Measurements from ENCODE around the gene ANKRD44. TPM values are rescaled to one million over a fixed set of nuclear protein-coding genes. Genes with fewer than 3 reads are reported as not detected.

Gene ANKRD44
- total and polyA plus RNA-seq, 2 of the 8 experiments (the other 6 are each of a cell fraction or from before 2014, with no cell fraction given): 1.2 to 1.3 TPM

DNA sequence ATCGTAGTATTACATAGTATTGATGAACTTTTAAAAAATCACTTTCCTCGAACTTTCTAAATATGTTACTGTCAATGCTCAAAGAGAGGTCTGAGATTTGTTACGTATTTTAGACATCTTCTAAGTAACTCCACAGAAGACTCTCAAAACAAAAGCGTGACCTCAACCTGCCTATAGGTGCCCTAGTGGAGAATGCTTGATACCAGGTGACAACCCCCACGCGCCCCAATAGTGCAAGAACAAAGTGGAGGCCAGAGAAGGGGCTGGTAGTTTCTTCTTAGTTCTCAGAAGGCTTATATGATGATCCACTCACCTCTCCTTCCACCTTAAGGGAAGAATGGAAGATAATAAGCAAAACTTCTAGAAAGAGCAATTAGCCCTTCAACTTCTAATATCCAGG, 102.6 kb downstream of the ANKRD44 start (continued):
- TF ChIP-seq YY1 (IDR thresholded peaks at IDR 0.05; ENCODE audit: low read depth, low read length): no peak
- no peak for TF ChIP-seq SUZ12 (IDR thresholded peaks at IDR 0.05; ENCODE audit: low read length)
- TF ChIP-seq SRF (IDR thresholded peaks at IDR 0.05; ENCODE audit: low read depth, low read length): no peak
- no peak for TF ChIP-seq ZNF274 (IDR thresholded peaks at IDR 0.05; ENCODE audit: borderline replicate concordance, extremely low read depth, low read length)

Data from H1 (cell line).